Neural progenitor cell (in vitro differentiated cells): Measurements from ENCODE around the gene ZDHHC19.

Experiments used
- CTCF ChIP-seq: fragments of 200-600 bp; sonication (generic); IDR thresholded peaks from 2 replicates; pipeline ENCODE4 v1.5.1; 2017; ENCODE audit warnings: antibody characterized with exemption, mild to moderate bottlenecking
- EZH2 ChIP-seq: fragments of 200-600 bp; sonication (generic); IDR thresholded peaks from 2 replicates; pipeline ENCODE4 v1.6.1; 2017; ENCODE audit warnings: antibody characterized with exemption, mild to moderate bottlenecking, moderate library complexity
- EZH2phosphoT487 ChIP-seq: fragments of 200-600 bp; sonication (generic); IDR thresholded peaks from 2 replicates; pipeline ENCODE4 v1.6.1; 2017; ENCODE audit warnings: antibody characterized with exemption

- TF ChIP-seq CTCF (peak; percentile 37), EZH2 (no peak), EZH2phosphoT487 (no peak)
Measured at GRCh38 chr3:196198771-196199753, 12.1 kb downstream of the ZDHHC19 start.
